Measurements from ENCODE around the gene PCSK5. TPM values are rescaled to one million over a fixed set of nuclear protein-coding genes. Genes with fewer than 3 reads are reported as not detected.

The PCSK5 gene
- total RNA-seq, 1 experiment from 2014 or later = 6.9 TPM

- RAD21 ChIA-PET (ENCODE audit: low non-redundant PET in 1 of 2, low total read pairs in 2 of 2, uncharacterized antibody in 2 of 2, unreplicated experiment in 2 of 2) = no interaction called here
- CTCF ChIA-PET = no interaction called here
- POLR2A ChIA-PET = no interaction called here
These were observed 310.3 kb downstream of the PCSK5 start for GRCh38 chr9:76200745-76201144.

More at GRCh38 chr9:76200745-76201144, 310.3 kb downstream of the PCSK5 start:
- H3K36me3 ChIP-seq (ENCODE audit: control insufficient read depth in 1 of 2, insufficient read depth in 2 of 2, low read length in 2 of 2) = no peaks in the 10 kb centered on the region
- H3K9me2 ChIP-seq (ENCODE audit: insufficient read depth) = no peaks in the 10 kb centered on the region
- H3K27ac ChIP-seq (ENCODE audit: low read depth, low read length) = no peak overlapping the region
- H2AFZ ChIP-seq (ENCODE audit: low read depth, low read length, poor library complexity, severe bottlenecking) = no peak overlapping the region
- H4K20me1 ChIP-seq (ENCODE audit: insufficient read depth) = no peaks in the 10 kb centered on the region
- H3K4me2 ChIP-seq (ENCODE audit: low read length) = no peak overlapping the region
- intact Hi-C loops (cut with micrococcal nuclease) = no loop called here
- no peaks in the 10 kb centered on the region for H3K9me3 ChIP-seq (ENCODE audit: control insufficient read depth in 1 of 2, insufficient read depth in 1 of 2, low read depth in 1 of 2, low read length in 2 of 2)
- H3K27me3 ChIP-seq (ENCODE audit: insufficient read depth, low read length) = no peaks in the 10 kb centered on the region
- no peak for DNase-seq (ENCODE audit: low read depth, low spot score)
- H3K4me1 ChIP-seq (ENCODE audit: control insufficient read depth in 1 of 2, insufficient read depth in 2 of 2, low read length in 2 of 2) = no peaks in the 10 kb centered on the region
- no peaks in the 10 kb centered on the region for H3K79me2 ChIP-seq (ENCODE audit: insufficient read depth, low read length)
- no TSS peak for BruUV-seq (replicated peaks)
- no peak overlapping the region for H3K9ac ChIP-seq (ENCODE audit: low read length)
- TF ChIP-seq EGR1 (IDR thresholded peaks at IDR 0.05; ENCODE audit: low read depth) = no peak
- TF ChIP-seq RAD21 (IDR thresholded peaks at IDR 0.05; ENCODE audit: low read depth) = no peak
- no peak for TF ChIP-seq SIN3A (IDR thresholded peaks at IDR 0.05; ENCODE audit: low read depth)
- no peak for TF ChIP-seq ATF3 (IDR thresholded peaks at IDR 0.05)
- no peak for TF ChIP-seq ELF1 (IDR thresholded peaks at IDR 0.05; ENCODE audit: borderline replicate concordance, low read depth)
- TF ChIP-seq ZBTB33 (IDR thresholded peaks at IDR 0.05; ENCODE audit: extremely low read depth, insufficient replicate concordance, low read length) = no peak
- TF ChIP-seq ZFX (IDR thresholded peaks at IDR 0.05) = no peak
- no peak for TF ChIP-seq REST (IDR thresholded peaks at IDR 0.05; ENCODE audit: low read depth)
- no peak for TF ChIP-seq SP1 (IDR thresholded peaks at IDR 0.05; ENCODE audit: low read depth)
- no peak for TF ChIP-seq YY1 (IDR thresholded peaks at IDR 0.05; ENCODE audit: extremely low read depth, insufficient replicate concordance, low read depth, low read length)
- TF ChIP-seq CEBPB (IDR thresholded peaks at IDR 0.05; ENCODE audit: low read depth) = no peak
- TF ChIP-seq FOSL1 (IDR thresholded peaks at IDR 0.05; ENCODE audit: low read depth) = no peak
- TF ChIP-seq SRF (IDR thresholded peaks at IDR 0.05; ENCODE audit: low read depth) = no peak
- no peak for TF ChIP-seq MAX (IDR thresholded peaks at IDR 0.05)
- no peak for TF ChIP-seq ZNF274 (IDR thresholded peaks at IDR 0.05; ENCODE audit: low read depth, low read length)
- TF ChIP-seq TCF7L2 (IDR thresholded peaks at IDR 0.05; ENCODE audit: borderline replicate concordance, extremely low read depth, insufficient read depth, insufficient read length) = no peak
- no peak overlapping the region for H3K4me3 ChIP-seq (replicated peaks in 1 of 2; ENCODE audit: low read depth in 1 of 2, low read length in 2 of 2)
- ATAC-seq = no peak
